A549 (cell line): ENCODE measurements around the gene TMEM37. TPM values are rescaled to one million over a fixed set of nuclear protein-coding genes. Genes with fewer than 3 reads are reported as not detected.

Experiments
- ATAC-seq, 2 experiments: fragments of 200-7000 bp in 1 of 2; fragments of >200 bp in 1 of 2; cut with Nextera tagmentation in 1 of 2; cut with Tn5 transposase in 1 of 2; 3 replicates each; pipeline versions ENCODE4 v1.8.0 to v1.9.1; 2018 to 2020; ENCODE audit warnings: mild to moderate bottlenecking in 1 of 2, moderate library complexity in 1 of 2
- CTCF ChIA-PET: fragments of 300-600 bp; sonication (Branson Sonifier 250); formaldehyde crosslinking; extraction: SDS; loops from one replicate; lab custom pipeline; 2021; ENCODE audit warnings: antibody characterized with exemption, inconsistent platforms; lab: Yijun Ruan, JAX
- POLR2A ChIA-PET: fragments of 350-600 bp; formaldehyde crosslinking; extraction: SDS; loops from one replicate; lab custom pipeline; 2021; ENCODE audit warnings: antibody characterized with exemption, inconsistent platforms; lab: Yijun Ruan, JAX
- DNase-seq, 2 experiments: peaks; one replicate each; pipeline versions ENCODE4 v3.0.0 to v3.0.0-alpha.2; 2011 to 2016; ENCODE audit warnings: low read depth in 1 of 2, low spot score in 1 of 2
- FAIRE-seq: peaks from 2 replicates; lab custom pipeline; 2011; peaks lifted over from hg19 to GRCh38; lab: Jason Lieb, UNC
- H3K27ac ChIP-seq, 2 experiments: fragments of >200 bp; sonication (Bioruptor Twin); formaldehyde crosslinking; 3 replicates each; pipeline ENCODE4 v1.5.1; 2016 to 2017
- H3K4me1 ChIP-seq: fragments of >200 bp; sonication (Bioruptor Twin); formaldehyde crosslinking; 3 replicates; pipeline ENCODE4 v1.6.1; 2016
- H3K4me2 ChIP-seq: fragments of >200 bp; sonication (Bioruptor Twin); formaldehyde crosslinking; 3 replicates; pipeline ENCODE4 v1.6.1; 2016
- H3K4me3 ChIP-seq: fragments of >200 bp; sonication (Bioruptor Twin); formaldehyde crosslinking; 3 replicates; pipeline ENCODE4 v1.5.1; 2016
- H3K9me3 ChIP-seq: fragments of >200 bp; sonication (Bioruptor Twin); formaldehyde crosslinking; 3 replicates; pipeline ENCODE4 v1.6.1; 2016
- BHLHE40 ChIP-seq: IDR thresholded peaks from 2 replicates; pipeline ENCODE4 v1.6.1; 2012; ENCODE audit warnings: low read depth, low read length, inconsistent platforms
- CEBPB ChIP-seq, 2 experiments: fragments of >200 bp in 1 of 2; sonication (Bioruptor Twin) in 1 of 2; formaldehyde crosslinking in 1 of 2; IDR thresholded peaks; 2 replicates each; pipeline ENCODE4 v1.6.1; 2012 to 2016
- CHD2 ChIP-seq: fragments of 150-350 bp; IDR thresholded peaks from 2 replicates; pipeline ENCODE4 v1.6.1; 2014; ENCODE audit warnings: low read length; ENCODE audit not compliant: partially characterized antibody
- EHF ChIP-seq: fragments of 250-450 bp; sonication (Bioruptor Pico); IDR thresholded peaks from 2 replicates; pipeline ENCODE4 v1.5.0; 2020; ENCODE audit warnings: mild to moderate bottlenecking
- EHMT2 ChIP-seq: fragments of 200-600 bp; sonication (generic); IDR thresholded peaks from 2 replicates; pipeline ENCODE4 v1.6.1; 2016; ENCODE audit warnings: antibody characterized with exemption, low read depth, mild to moderate bottlenecking, moderate library complexity
- GATA3 ChIP-seq: IDR thresholded peaks from 2 replicates; pipeline ENCODE4 v1.6.1; 2012; ENCODE audit warnings: borderline replicate concordance
- HOXA7 ChIP-seq: fragments of 250-450 bp; sonication (Bioruptor Pico); IDR thresholded peaks from 2 replicates; pipeline ENCODE4 v1.5.0; 2020; ENCODE audit warnings: mild to moderate bottlenecking, moderate library complexity
- HOXB13 ChIP-seq: fragments of 250-450 bp; sonication (Bioruptor Pico); IDR thresholded peaks from 2 replicates; pipeline ENCODE4 v1.5.0; 2020; ENCODE audit warnings: low read depth, mild to moderate bottlenecking, moderate library complexity
- HOXB5 ChIP-seq: fragments of 250-450 bp; sonication (Bioruptor Pico); IDR thresholded peaks from 2 replicates; pipeline ENCODE4 v1.5.0; 2020; ENCODE audit warnings: mild to moderate bottlenecking, moderate library complexity
- NFE2L2 ChIP-seq: fragments of 150-350 bp; conservative IDR thresholded peaks from 2 replicates; pipeline ENCODE4 v1.6.1; 2014; ENCODE audit warnings: low read length
- NPAS2 ChIP-seq: fragments of 250-450 bp; sonication (Bioruptor Pico); IDR thresholded peaks from 2 replicates; pipeline ENCODE4 v1.8.0; 2022; ENCODE audit warnings: mild to moderate bottlenecking, moderate library complexity, borderline replicate concordance
- PHF8 ChIP-seq: fragments of 200-600 bp; sonication (generic); IDR thresholded peaks from 2 replicates; pipeline ENCODE4 v1.6.1; 2016; ENCODE audit warnings: low read depth, mild to moderate bottlenecking, antibody characterized with exemption, moderate library complexity, borderline replicate concordance
- POLR2AphosphoS2 ChIP-seq: conservative IDR thresholded peaks from 2 replicates; pipeline ENCODE4 v1.6.1; 2012; ENCODE audit warnings: low read length, improper control_type of control experiment, inconsistent platforms
- RAD21 ChIP-seq, 2 experiments: fragments of >200 bp in 1 of 2; sonication (Bioruptor Twin) in 1 of 2; formaldehyde crosslinking in 1 of 2; IDR thresholded peaks in 1 of 2; conservative IDR thresholded peaks in 1 of 2; 2 replicates in 1 of 2; 3 replicates in 1 of 2; pipeline ENCODE4 v1.6.1; 2012 to 2018; ENCODE audit warnings: inconsistent platforms in 1 of 2
- REST ChIP-seq: fragments of 200-600 bp; sonication (generic); IDR thresholded peaks from 2 replicates; pipeline ENCODE4 v1.6.1; 2016; ENCODE audit warnings: antibody characterized with exemption, mild to moderate bottlenecking, moderate library complexity
- SREBF2 ChIP-seq: fragments of 450-650 bp; IDR thresholded peaks from 2 replicates; pipeline ENCODE4 v1.6.1; 2014; ENCODE audit warnings: mild to moderate bottlenecking, moderate library complexity
- ZC3H11A ChIP-seq: fragments of 450-650 bp; IDR thresholded peaks from 2 replicates; pipeline ENCODE4 v1.6.1; 2014; ENCODE audit warnings: antibody characterized with exemption, mild to moderate bottlenecking
- ZNF302 ChIP-seq: fragments of 250-450 bp; sonication (Bioruptor Pico); IDR thresholded peaks from 2 replicates; pipeline ENCODE4 v1.9.0; 2021; ENCODE audit warnings: inconsistent platforms, mild to moderate bottlenecking, moderate library complexity
- WGBS: methylation state at CpG from one replicate; pipeline ENCODE4 v1.1.6; 2017; ENCODE audit errors: missing lambda C conversion rate; 5-methylcytosine and 5-hydroxymethylcytosine counted together
- polyA plus RNA-seq, 4 experiments: library from polyadenylated mRNA; depleted of rRNA in 3 of 4; stranded (reverse); fragments of >200 nt; fragmentation: RNase III in 1 of 4; extraction: RNeasy Plus Mini Kit Qiagen cat#74134 plus additional on column Dnase treatment in 1 of 4; gene quantifications; 2 replicates in 3 of 4; 3 replicates in 1 of 4; pipeline ENCODE4 v1.2.3, GENCODE V29; 2011 to 2017
- TF ChIP-seq, protein P1 (sequence below): fragments of >200 bp; sonication (Bioruptor Twin); formaldehyde crosslinking; IDR thresholded peaks from 3 replicates; pipeline ENCODE4 v1.5.1; 2016

TMEM37 gene
- polyA plus RNA-seq, 2 of the 4 experiments (the other 2 are of a cell fraction) = 5.1 to 7.5 TPM

DNA sequence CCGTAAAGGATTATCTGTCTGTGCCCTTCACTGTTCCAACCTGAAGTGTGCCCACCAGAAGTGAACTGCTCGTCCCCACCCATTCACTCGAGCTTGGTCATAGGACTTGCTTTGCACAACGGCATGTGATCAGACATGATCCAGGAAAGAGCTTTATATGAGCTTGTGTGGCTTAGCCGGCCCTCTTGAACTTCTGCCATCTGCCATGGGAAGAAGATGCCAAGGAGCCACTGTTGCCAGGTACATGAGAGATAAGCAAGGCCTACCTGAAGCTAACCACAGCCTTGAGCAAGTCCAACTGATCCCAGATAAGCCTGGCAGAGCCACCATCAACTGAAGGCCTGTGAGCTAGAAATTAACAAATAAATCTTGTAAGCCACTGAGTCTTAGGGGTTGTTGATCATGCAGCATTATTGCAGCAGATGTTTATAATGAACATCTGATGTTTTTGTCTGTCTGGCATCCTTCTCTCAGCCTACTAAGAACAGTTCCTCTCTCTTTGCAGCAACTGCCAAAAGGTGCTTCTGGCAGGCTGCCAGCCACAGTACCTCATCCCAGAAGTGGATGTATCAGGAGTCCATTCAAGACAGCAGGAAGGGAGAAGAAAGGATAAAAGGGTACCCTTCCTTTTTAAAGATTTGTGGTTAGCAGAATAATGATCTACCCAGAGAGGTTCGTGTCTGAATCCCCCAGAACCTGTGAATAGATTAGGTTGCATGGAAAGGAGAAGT is 48.1 kb upstream of the TMEM37 start:
- no peak for DNase-seq
- no peaks in the 10 kb centered on the region for H3K9me3 ChIP-seq
- TF ChIP-seq PHF8 (no peak), CEBPB (IDR thresholded peaks at IDR 0.05) (no peak), HOXA7 (CRISPR knock-in tag) (no peak)
- no peak for ATAC-seq
- WGBS = 48% methylated on average over 6 of the region's 6 CpGs
- H3K4me3 ChIP-seq = no peak overlapping the region
- no peak for FAIRE-seq
- H3K27ac ChIP-seq = no peak overlapping the region
- ChIA-PET CTCF (interaction anchor here (0.6 kb wide), 1 partner anchor 30 kb away, joined by 4 read pairs; no protein-coding TSS in a partner anchor), POLR2A (no interaction called here)
- H3K4me1 ChIP-seq = peaks cover 5% of the 10 kb centered on the region; the same call in 1 of the 3 replicates
- no peak overlapping the region for H3K4me2 ChIP-seq

DNA sequence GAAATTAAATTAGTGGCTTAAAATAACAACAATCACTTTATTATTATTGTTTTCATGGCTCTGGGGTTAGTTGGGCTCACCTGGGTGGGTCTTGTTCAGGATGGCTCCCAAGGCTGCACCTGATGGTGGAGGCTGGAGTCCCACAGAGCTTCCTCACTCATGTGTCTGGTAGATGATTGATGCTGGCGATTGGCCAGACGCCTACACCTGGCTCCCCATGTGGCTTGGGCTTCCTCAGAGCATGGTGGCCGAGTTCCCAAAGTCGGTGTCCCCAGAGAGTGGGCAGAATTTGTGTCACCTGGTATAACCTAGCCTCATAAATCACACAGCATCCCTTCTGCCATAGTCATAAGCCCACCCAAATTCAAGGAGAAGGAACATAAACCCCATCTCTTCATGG is 46.7 kb upstream of the TMEM37 start:
- no peak overlapping the region for H3K27ac ChIP-seq
- H3K4me3 ChIP-seq = no peak overlapping the region
- ChIA-PET POLR2A (interaction anchor here (1.0 kb wide), 1 partner anchor 18 kb away, joined by 4 read pairs; the partner anchor contains the start of genes C2orf76 and DBI), CTCF (interaction anchor here (1.6 kb wide), 1 partner anchor 13 kb away, joined by 4 read pairs; no protein-coding TSS in a partner anchor)
- 53% methylated on average over 4 of the region's 4 CpGs for WGBS
- no peak overlapping the region for H3K4me2 ChIP-seq
- H3K4me1 ChIP-seq = peaks cover 5% of the 10 kb centered on the region; the same call in 1 of the 3 replicates
- ATAC-seq = no peak
- no peaks in the 10 kb centered on the region for H3K9me3 ChIP-seq
- TF ChIP-seq ZC3H11A (no peak), GATA3 (no peak), HOXB5 (CRISPR knock-in tag) (no peak), NPAS2 (CRISPR knock-in tag) (no peak), BHLHE40 (no peak), HOXB13 (CRISPR knock-in tag) (no peak), EHMT2 (no peak), POLR2AphosphoS2 (no peak), REST (no peak), ZNF302 (CRISPR knock-in tag) (no peak), NFE2L2 (no peak), CHD2 (no peak), EHF (CRISPR knock-in tag) (no peak), SREBF2 (no peak), RAD21 (conservative IDR thresholded peaks at IDR 0.05 in 1 of 2, IDR thresholded peaks at IDR 0.05 in 1 of 2) (no peak)
- TF ChIP-seq, protein P1, sequence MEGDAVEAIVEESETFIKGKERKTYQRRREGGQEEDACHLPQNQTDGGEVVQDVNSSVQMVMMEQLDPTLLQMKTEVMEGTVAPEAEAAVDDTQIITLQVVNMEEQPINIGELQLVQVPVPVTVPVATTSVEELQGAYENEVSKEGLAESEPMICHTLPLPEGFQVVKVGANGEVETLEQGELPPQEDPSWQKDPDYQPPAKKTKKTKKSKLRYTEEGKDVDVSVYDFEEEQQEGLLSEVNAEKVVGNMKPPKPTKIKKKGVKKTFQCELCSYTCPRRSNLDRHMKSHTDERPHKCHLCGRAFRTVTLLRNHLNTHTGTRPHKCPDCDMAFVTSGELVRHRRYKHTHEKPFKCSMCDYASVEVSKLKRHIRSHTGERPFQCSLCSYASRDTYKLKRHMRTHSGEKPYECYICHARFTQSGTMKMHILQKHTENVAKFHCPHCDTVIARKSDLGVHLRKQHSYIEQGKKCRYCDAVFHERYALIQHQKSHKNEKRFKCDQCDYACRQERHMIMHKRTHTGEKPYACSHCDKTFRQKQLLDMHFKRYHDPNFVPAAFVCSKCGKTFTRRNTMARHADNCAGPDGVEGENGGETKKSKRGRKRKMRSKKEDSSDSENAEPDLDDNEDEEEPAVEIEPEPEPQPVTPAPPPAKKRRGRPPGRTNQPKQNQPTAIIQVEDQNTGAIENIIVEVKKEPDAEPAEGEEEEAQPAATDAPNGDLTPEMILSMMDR = no peak
- DNase-seq = no peak
- no peak for FAIRE-seq
